A204.1 (cell line): Measurements from ENCODE around the gene PRDM16.
A peak's percentile ranks its signal among the peaks of the same experiment; 100 is the strongest.

ENCODE experiments used
- FAIRE-seq: peaks from 2 replicates; lab custom pipeline; 2012; peaks lifted over from hg19 to GRCh38; lab: Jason Lieb, UNC

The PRDM16 gene

DNA sequence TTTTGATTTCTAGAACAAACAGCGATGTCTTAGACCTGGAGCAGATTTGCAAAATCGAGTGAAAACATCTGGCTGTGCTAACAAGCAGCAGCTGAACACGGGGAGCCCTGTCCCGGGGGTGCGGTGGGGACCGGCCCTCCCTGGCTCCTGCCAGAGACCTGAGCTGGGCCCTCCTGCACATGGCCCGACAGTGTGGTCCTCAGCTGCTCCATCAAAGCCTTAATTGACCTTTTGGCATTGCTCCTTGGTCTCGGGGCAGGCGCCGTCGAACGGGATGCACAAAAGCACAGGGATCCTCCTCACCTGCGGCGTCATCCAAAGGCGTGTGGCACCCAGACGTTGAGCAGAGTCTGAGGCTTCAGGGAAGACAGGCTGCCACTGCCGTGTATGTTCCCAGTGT, 73.2 kb downstream of the PRDM16 start:
- no peak for FAIRE-seq

GRCh38 chr1:3142751-3143150, 73.7 kb downstream of the PRDM16 start:
- no peak for FAIRE-seq

DNA sequence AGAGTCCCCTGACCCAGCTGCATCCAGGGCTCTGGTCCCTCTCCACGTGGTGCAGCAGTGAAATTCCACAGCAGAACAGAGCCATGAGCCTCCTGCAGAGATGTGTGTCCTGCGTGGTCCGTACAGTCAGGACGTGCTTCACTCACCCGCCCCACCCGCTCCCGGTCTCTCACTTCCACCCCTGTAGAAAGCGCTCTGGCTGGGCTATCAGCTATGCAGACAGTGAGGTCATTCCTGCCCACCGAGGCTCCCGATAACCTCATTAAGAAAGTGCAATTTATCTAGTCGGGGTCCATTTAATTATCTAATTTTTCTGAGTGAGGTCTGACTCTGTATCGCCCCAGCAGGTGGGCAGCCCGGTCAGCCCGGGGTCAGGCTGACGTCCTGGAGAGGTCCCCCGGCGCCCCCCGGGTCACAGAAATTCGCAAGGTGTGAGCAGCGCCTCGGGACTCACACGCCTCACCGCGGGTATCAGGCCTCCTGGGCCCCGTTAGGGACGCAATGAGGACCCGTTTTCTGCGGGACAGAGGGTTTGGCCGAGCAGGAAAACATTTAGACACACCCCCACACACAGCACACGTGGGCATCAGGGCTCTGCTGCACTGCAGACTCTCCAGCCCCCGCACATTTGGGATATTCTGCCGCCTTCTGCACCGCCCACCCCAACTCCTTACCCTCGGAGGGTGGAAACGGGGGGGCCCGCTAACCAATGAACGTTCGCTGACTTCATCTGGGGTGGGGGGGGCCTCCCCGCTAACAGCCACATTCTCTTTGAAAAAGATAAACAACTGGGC, 76.7 kb downstream of the PRDM16 start:
- no peak for FAIRE-seq

- FAIRE-seq = no peak
Observed at GRCh38 chr1:3146458-3146857, 77.5 kb downstream of the PRDM16 start.

DNA sequence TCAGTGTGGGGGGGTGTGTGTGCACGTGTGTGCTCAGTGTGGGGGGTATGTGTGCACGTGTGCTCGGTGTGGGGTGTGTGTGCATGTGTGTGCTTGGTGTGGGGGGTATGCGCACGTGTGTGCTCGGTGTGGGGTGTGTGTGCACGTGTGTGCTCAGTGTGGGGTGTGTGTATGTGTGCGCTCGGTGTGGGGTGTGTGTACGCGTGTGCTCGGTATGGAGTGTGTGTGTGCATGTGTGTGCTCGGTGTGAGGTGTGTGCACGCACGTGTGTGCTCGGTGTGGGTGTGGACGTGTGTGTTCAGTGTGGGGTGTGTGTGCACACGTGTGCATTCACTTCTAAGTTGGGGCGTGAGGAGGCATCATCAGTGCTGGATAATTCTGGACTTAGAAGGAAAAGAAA, 77.9 kb downstream of the PRDM16 start:
- FAIRE-seq = no peak

DNA sequence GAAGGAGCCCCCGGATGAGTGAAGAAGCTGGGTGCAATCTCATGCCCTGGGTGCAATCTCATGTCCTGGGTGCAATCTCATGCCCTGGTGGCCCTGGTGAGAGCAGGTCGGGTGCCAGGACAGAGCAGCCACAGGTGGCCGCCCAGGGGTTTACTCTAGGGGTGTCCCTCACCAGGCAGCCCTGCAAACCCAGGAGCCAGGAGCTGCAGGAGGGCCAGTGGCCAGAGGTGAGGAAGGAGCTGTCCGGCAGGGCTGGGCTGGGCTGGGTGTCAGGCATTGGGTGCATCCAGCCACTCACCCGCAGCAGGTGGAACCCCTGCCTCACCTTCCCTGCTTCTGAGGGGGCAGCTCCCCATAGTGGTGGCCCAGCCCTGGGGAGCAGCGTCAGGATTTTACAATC, 79.2 kb downstream of the PRDM16 start:
- FAIRE-seq = no peak

DNA sequence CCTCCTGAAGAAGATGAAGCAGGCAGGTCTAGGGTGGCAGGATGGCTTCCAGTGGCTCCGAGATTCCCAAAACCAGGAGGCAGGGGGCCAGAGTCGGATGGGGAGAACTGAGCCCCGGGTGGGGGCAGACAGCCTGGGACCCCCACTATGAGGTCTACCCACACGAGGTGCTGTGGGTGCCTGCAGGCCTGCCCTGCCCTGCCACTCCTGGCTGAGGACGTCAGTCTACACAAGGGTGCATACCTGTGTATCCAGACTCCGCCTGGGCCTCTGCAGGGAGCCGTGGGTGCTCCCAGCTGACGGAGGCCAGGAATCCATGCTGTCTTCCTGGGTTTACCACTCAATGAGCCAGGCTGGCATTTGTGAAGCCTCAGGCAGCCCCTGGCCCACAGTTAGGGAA, 80.3 kb downstream of the PRDM16 start:
- FAIRE-seq = no peak

- no peak for FAIRE-seq
Observed at GRCh38 chr1:3151456-3151855, 82.5 kb downstream of the PRDM16 start.

GRCh38 chr1:3152143-3152542, 83.1 kb downstream of the PRDM16 start:
- FAIRE-seq = no peak

GRCh38 chr1:3153197-3153596, 84.2 kb downstream of the PRDM16 start:
- FAIRE-seq = no peak

GRCh38 chr1:3153902-3154795, 85.1 kb downstream of the PRDM16 start:
- FAIRE-seq = no peak

DNA sequence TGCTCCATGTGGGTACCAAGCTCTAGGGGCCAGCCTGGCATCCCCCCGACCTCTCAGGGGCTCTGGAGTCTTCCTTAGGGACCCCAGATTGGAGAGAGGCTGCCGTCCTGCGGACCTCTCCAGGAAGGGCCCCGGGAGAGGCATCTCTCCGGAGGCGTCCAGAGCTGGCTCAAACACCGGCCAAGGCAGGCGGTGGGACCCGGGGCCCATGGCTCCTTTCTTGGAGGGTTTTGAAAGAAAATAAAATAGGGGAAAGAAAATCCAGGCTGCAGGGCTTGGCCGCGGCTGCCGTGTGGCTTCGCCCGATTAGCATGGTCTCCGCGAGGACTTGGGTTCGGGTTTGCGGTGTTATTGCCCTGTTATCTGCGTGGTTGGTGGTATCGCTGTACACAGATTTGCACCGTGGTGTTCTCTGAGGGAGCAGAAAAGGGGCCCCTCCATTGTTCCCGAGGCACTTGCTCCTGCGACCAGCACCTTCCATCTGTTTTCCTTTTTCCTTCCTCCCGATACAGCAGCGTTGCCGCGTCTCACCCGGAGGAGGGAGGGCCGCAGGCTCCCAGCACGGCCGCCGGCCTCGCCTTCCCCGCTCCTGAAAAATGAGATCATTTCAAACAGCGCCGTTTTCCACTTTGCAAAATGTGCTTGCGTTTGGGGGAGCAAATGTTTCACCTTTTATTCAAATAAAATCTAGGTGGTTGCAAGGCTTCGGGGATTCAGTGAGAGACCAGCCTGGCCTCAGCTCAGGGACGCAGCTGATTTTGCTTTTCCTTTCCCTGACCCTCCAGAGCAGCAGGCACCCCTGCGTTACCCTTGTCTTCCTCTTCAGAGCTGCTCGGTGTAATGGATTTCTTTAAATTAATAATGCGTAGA, 86.3 kb downstream of the PRDM16 start:
- FAIRE-seq = no peak

DNA sequence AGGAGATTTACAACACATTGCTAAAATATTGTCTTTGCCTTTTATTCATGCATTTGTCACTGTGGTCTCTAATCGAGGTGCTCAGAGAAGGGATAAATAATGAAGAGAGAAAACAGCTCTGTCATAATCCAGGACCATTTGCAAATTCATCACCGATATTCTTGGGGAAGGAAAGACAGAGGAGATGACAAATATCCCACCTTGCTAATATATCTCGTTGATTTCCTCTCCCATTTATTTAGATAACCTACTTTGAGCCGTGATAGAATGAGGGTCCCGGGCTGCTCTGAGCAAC, 86.9 kb downstream of the PRDM16 start:
- no peak for FAIRE-seq

- FAIRE-seq = no peak
Observed at GRCh38 chr1:3156936-3157335, 87.9 kb downstream of the PRDM16 start.

DNA sequence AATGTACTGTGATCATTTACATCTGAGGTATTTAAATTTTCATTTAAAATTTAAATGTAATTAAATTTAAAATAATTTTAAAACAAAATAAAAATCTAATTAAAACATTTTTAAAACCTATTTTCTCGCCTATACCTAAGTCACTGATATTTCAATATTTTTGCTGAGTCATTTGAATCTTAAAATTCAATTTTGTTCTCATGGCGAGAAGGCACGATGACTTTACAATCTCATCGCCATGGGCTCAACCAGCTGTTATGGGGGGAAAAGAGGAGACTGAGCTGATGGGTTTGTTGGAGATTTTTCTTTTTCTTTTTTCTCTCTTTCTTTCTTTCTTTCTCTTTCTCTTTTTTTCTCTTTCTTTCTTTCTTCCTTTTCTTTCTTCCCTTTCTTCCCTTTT, 89.3 kb downstream of the PRDM16 start:
- peak; percentile 3 for FAIRE-seq

DNA sequence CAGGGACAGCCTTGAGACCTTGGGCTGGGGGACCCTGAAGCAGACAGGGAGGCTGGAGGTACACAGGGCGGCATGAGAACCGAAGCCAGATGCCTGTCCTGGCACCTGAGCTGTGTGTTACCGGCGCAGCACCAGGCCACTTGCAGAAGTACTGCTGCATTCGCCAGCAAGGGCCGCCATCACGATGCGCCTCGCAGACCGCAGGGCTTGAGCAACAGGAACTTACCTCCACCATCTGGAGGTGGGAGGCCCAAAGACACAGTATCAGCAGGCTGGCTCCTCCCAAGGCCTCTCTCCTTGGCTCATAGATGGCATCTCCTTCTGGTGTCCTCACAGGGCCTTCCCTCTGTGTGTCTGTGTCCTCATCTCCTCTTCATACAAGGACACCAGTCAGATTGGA, 90.1 kb downstream of the PRDM16 start:
- no peak for FAIRE-seq

DNA sequence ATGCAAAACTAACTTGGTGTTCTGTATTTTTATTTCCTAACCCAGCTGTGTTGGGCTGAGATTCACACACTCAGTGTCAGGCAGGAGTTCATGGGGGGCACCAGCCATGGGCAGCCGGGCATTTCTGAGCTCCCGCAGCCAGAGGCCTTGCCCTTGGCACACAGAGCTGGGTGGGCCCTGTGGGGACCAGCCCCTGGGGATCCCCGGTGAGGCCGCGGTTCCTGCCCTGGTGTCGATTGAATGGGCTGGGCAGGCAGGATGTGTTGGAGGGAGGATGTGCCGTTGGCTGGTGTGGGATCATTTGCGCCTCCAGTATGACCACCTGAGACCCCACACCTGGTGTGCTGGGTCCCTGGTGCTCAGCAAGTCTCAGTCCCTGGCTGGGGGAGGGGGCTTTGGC, 91.0 kb downstream of the PRDM16 start:
- FAIRE-seq = no peak

DNA sequence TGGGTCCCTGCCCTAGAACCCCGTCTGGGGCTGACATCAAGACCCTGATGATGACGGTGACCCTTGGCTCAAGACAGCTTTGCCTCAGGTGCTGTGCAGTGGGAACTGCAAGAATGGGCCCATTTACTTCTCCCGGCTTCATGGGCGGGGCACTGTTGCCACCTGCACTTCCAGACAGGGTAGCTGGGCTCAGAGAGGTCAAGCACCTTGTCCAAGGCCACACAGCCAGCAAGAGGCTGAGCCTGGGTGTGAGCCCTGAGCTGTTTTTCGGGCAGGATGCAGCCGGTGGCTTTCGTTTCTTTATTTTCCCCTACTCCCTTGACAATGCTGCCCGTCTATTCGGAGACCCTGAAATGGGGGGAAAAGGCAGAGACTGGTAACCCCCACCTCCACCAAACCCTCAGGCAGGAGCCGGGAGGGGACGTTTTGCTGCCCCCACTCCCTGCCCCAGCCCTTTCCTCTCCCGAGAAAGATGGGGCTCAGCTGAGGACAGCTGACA, 91.7 kb downstream of the PRDM16 start:
- FAIRE-seq = no peak

GRCh38 chr1:3161176-3161840, 92.3 kb downstream of the PRDM16 start:
- FAIRE-seq = no peak

DNA sequence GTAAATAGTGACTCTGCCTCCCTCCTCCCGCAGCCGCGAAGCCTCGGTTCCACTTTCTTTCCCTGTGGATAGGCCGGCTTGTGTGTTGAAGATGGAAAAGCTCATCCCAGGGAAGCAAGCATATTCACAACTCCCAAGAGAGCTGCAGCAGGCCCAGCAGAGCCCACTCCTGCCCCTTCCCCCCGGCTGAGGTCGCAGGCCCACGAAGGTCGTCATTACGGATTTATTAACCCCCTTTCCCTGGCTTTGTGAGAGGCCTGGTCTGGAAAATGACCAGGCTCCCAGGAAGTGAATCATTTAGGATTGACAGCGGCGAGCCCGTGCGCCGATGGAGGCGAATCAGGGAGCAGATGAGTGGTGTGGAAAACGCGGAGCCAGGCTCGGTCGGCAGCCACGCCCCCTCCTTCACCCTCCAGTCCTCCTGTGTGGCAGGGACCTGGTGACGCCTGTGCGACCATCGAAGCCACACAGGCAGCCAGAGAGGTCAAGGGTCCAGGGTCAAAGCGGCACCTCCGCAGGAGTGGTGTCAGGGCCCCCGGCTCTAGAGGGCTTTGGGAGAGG, 93.4 kb downstream of the PRDM16 start:
- no peak for FAIRE-seq

GRCh38 chr1:3163356-3163755, 94.4 kb downstream of the PRDM16 start:
- FAIRE-seq = no peak

GRCh38 chr1:3164671-3165070, 95.7 kb downstream of the PRDM16 start:
- no peak for FAIRE-seq
